Caco-2 (cell line): ENCODE data around the gene TMPRSS11F. TPM values are rescaled to one million over a fixed set of nuclear protein-coding genes. Genes with fewer than 3 reads are reported as not detected.

Source experiments
- BruUV-seq: library from RNA; stranded (reverse); fragments of 400-500 nt; replicated peaks from 2 replicates; lab custom pipeline; 2021; lab: Mats Ljungman, UMichigan
- CTCF ChIA-PET: fragments of 300-600 bp; sonication (Branson Sonifier 250); formaldehyde crosslinking; loops from one replicate; lab custom pipeline; 2022; ENCODE audit warnings: antibody characterized with exemption; lab: Charles Lee
- POLR2A ChIA-PET: fragments of 300-600 bp; sonication (Branson Sonifier 250); formaldehyde crosslinking; loops from one replicate; lab custom pipeline; 2022; ENCODE audit warnings: antibody characterized with exemption; lab: Charles Lee
- DNase-seq, 2 experiments: peaks; one replicate each; pipeline versions ENCODE4 v3.0.0 to v3.0.0-alpha.2; 2020 to 2022
- H3K27me3 ChIP-seq: replicated peaks from 2 replicates; pipeline ENCODE4 v1.6.0; 2011; ENCODE audit warnings: low read length; ENCODE audit not compliant: control insufficient read depth, insufficient read depth
- H3K36me3 ChIP-seq: 2 replicates; pipeline ENCODE4 v1.5.1; 2011; ENCODE audit warnings: low read length; ENCODE audit not compliant: control insufficient read depth, insufficient read depth
- H3K4me1 ChIP-seq: fragments of 250-450 bp; sonication (Bioruptor Pico); 2 replicates; pipeline ENCODE4 v1.5.1; 2020; ENCODE audit warnings: mild to moderate bottlenecking
- H3K4me3 ChIP-seq: 2 replicates; pipeline ENCODE4 v1.5.1; 2011; ENCODE audit warnings: low read depth, mild to moderate bottlenecking, control low read depth, low read length
- H3K9me3 ChIP-seq: fragments of 250-450 bp; sonication (Bioruptor Pico); 2 replicates; pipeline ENCODE4 v1.5.1; 2020; ENCODE audit warnings: mild to moderate bottlenecking, moderate library complexity
- H3K27ac Mint-ChIP-seq: one replicate; pipeline ENCODE4 v1.8.0; 2022; ENCODE audit warnings: mixed read lengths; ENCODE audit not compliant: unreplicated experiment
- H3K27me3 Mint-ChIP-seq: one replicate; pipeline ENCODE4 v1.8.0; 2022; ENCODE audit warnings: mixed read lengths; ENCODE audit not compliant: insufficient read depth, unreplicated experiment
- H3K36me3 Mint-ChIP-seq: one replicate; pipeline ENCODE4 v1.8.0; 2022; ENCODE audit warnings: mild to moderate bottlenecking, mixed read lengths; ENCODE audit not compliant: insufficient read depth, unreplicated experiment
- H3K4me1 Mint-ChIP-seq: one replicate; pipeline ENCODE4 v1.8.0; 2022; ENCODE audit warnings: low read depth, mixed read lengths; ENCODE audit not compliant: unreplicated experiment
- H3K4me3 Mint-ChIP-seq: one replicate; pipeline ENCODE4 v1.8.0; 2022; ENCODE audit warnings: mild to moderate bottlenecking, moderate library complexity, mixed read lengths; ENCODE audit not compliant: unreplicated experiment
- H3K9me3 Mint-ChIP-seq: one replicate; pipeline ENCODE4 v1.8.0; 2022; ENCODE audit warnings: mixed read lengths; ENCODE audit not compliant: unreplicated experiment
- CTCF ChIP-seq, 2 experiments: fragments of 200-600 bp in 1 of 2; IDR thresholded peaks; 1 replicate in 1 of 2; 2 replicates in 1 of 2; pipeline versions ENCODE4 v1.5.1 to v1.8.0; 2011 to 2022; ENCODE audit warnings: antibody characterized with exemption in 1 of 2, control low read depth in 1 of 2, inconsistent platforms in 1 of 2, low read depth in 1 of 2, low read length in 1 of 2, mild to moderate bottlenecking in 1 of 2, moderate library complexity in 1 of 2; ENCODE audit not compliant: insufficient read depth in 1 of 2, severe bottlenecking in 1 of 2, unreplicated experiment in 1 of 2
- intact Hi-C: fragments of 100-400 bp; cut with micrococcal nuclease; formaldehyde crosslinking; loops from one replicate; pipeline ENCODE4 v1.10.0; 2022; ENCODE audit not compliant: unreplicated experiment
- total RNA-seq: library from RNA; stranded (reverse); gene quantifications from 2 replicates; pipeline ENCODE4 v1.2.3, GENCODE V29; 2022

TMPRSS11F gene
- total RNA-seq, 1 experiment from 2014 or later, result not detected

- intact Hi-C loops, result loop anchor here (1.0 to 5.0 kb wide), 2 partner anchors 93 to 95 kb away; no protein-coding TSS in a partner anchor
- BruUV-seq, result no TSS peak
- no peak for TF ChIP-seq CTCF (IDR thresholded peaks at IDR 0.05; ENCODE audit: insufficient read depth in 1 of 2, low read depth in 1 of 2, low read length in 1 of 2, severe bottlenecking in 1 of 2, unreplicated experiment in 1 of 2)
- DNase-seq, result no peak
- POLR2A ChIA-PET, result no interaction called here
- no peaks in the 10 kb centered on the region for H3K4me1 Mint-ChIP-seq
- no peaks in the 10 kb centered on the region for H3K36me3 Mint-ChIP-seq
- H3K4me3 Mint-ChIP-seq, result no peak overlapping the region
- Histone ChIP-seq H3K4me3 (no peak overlapping the region), H3K27me3 (no peaks in the 10 kb centered on the region), H3K36me3 (no peaks in the 10 kb centered on the region), H3K4me1 (no peaks in the 10 kb centered on the region), H3K9me3 (no peaks in the 10 kb centered on the region)
- CTCF ChIA-PET, result no interaction called here
- no peaks in the 10 kb centered on the region for H3K27me3 Mint-ChIP-seq
- no peaks in the 10 kb centered on the region for H3K9me3 Mint-ChIP-seq
- H3K27ac Mint-ChIP-seq, result no peak overlapping the region
Observed at GRCh38 chr4:68079928-68080327, 49.7 kb downstream of the TMPRSS11F start.

GRCh38 chr4:68077737-68078136 is 51.9 kb downstream of the TMPRSS11F start:
- no peaks in the 10 kb centered on the region for H3K9me3 Mint-ChIP-seq
- DNase-seq, result no peak
- Histone ChIP-seq H3K4me3 (no peak overlapping the region), H3K27me3 (no peaks in the 10 kb centered on the region), H3K36me3 (no peaks in the 10 kb centered on the region), H3K9me3 (no peaks in the 10 kb centered on the region), H3K4me1 (no peaks in the 10 kb centered on the region)
- TF ChIP-seq CTCF (IDR thresholded peaks at IDR 0.05; ENCODE audit: insufficient read depth in 1 of 2, low read depth in 1 of 2, low read length in 1 of 2, severe bottlenecking in 1 of 2, unreplicated experiment in 1 of 2), result no peak
- no peaks in the 10 kb centered on the region for H3K36me3 Mint-ChIP-seq
- intact Hi-C loops, result loop anchor here (5.0 kb wide), 1 partner anchor 90 kb away; no protein-coding TSS in a partner anchor
- no peak overlapping the region for H3K4me3 Mint-ChIP-seq
- ChIA-PET POLR2A (no interaction called here), CTCF (no interaction called here)
- no peak overlapping the region for H3K27ac Mint-ChIP-seq
- peaks cover 3% of the 10 kb centered on the region for H3K27me3 Mint-ChIP-seq
- no peaks in the 10 kb centered on the region for H3K4me1 Mint-ChIP-seq
- no TSS peak for BruUV-seq

- Mint-ChIP-seq H3K27ac (no peak overlapping the region), H3K4me3 (no peak overlapping the region), H3K4me1 (no peaks in the 10 kb centered on the region), H3K27me3 (peaks cover 3% of the 10 kb centered on the region), H3K36me3 (no peaks in the 10 kb centered on the region), H3K9me3 (no peaks in the 10 kb centered on the region)
- CTCF ChIA-PET, result no interaction called here
- no peaks in the 10 kb centered on the region for H3K27me3 ChIP-seq
- TF ChIP-seq CTCF (IDR thresholded peaks at IDR 0.05; ENCODE audit: insufficient read depth in 1 of 2, low read depth in 1 of 2, low read length in 1 of 2, severe bottlenecking in 1 of 2, unreplicated experiment in 1 of 2), result no peak
- intact Hi-C loops, result loop anchor here (5.0 kb wide), 1 partner anchor 90 kb away; no protein-coding TSS in a partner anchor
- DNase-seq, result no peak
- no TSS peak for BruUV-seq
- no peaks in the 10 kb centered on the region for H3K9me3 ChIP-seq
- no peak overlapping the region for H3K4me3 ChIP-seq
- H3K4me1 ChIP-seq, result no peaks in the 10 kb centered on the region
- POLR2A ChIA-PET, result no interaction called here
- no peaks in the 10 kb centered on the region for H3K36me3 ChIP-seq
Observed at GRCh38 chr4:68077301-68077700, 52.4 kb downstream of the TMPRSS11F start.
